ENCODE results near the gene AHCYL2. TPM values are rescaled to one million over a fixed set of nuclear protein-coding genes. Genes with fewer than 3 reads are reported as not detected.

Gene AHCYL2
- total and polyA plus RNA-seq, 2 donors (not counting 1 experiment from before 2014, with no cell fraction given): 8.8 to 26.2 TPM

DNA sequence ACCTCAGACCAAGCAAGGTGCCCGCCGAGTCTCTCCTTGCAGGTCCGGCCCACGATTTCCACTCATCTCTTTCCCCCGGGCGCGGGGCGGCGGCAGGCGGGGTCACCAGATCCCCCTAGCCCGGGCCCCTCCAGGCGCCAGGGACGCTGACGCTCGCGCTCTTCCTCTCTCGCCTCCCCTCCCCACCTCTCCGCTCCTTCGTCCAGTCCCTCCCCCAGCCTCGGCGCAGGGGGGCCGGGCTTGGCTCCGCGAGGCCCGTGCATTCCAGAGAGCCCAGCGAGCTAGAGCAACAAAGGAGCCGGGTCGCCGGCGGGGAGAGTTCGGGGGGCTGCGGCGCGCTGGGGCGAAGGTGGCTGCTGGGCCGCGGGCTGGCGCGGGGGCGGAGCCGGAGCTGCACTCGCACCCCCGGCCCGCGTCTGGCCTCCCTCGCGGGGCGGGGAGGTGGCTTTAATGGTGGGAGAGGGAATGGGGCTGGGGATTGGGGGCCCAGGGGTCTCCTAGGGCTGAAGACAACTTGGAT lies 36.4 kb upstream of the AHCYL2 start, which contains the start of gene SMO:
TSS of gene SMO (plus strand) at position 262 of the 520 bp plus-strand sequence. CDS start 519 bp downstream, outside the sequence.
- intact Hi-C loops (cut with micrococcal nuclease): no loop called here
- DNase-seq: peak; percentile 46
- no peaks in the 10 kb centered on the region for H3K9me3 Mint-ChIP-seq (ENCODE audit: insufficient read depth)
- no peaks in the 10 kb centered on the region for H3K9me3 ChIP-seq (ENCODE audit: control extremely low read depth in 1 of 3, control insufficient read depth in 2 of 3, insufficient read depth in 1 of 3, low read length in 2 of 3)
- peak within 1 kb of the TSS; percentile 70 for H3K9ac ChIP-seq (ENCODE audit: low read length)
- H4K20me1 ChIP-seq (ENCODE audit: control insufficient read depth, insufficient read depth, low read length, poor library complexity, severe bottlenecking): no peaks in the 10 kb centered on the region
- H3K4me1 Mint-ChIP-seq: peaks cover 22% of the 10 kb centered on the region
- WGBS (ENCODE audit: insufficient coverage): under 1% methylated on average over 39 of the region's 48 CpGs
- peak within 1 kb of the TSS; percentile 5 for H3K27ac Mint-ChIP-seq
- ATAC-seq (ENCODE audit: low read depth): peak; percentile 66
- H3K4me3 ChIP-seq (ENCODE audit: control extremely low read depth in 1 of 5, extremely low read depth in 1 of 5, insufficient read depth in 1 of 5, low read depth in 2 of 5, low read length in 4 of 5): peak within 1 kb of the TSS in 4 of 5 experiments; percentile 41 to 76 (median 57)
- TF ChIP-seq EZH2 (IDR thresholded peaks at IDR 0.05; ENCODE audit: borderline replicate concordance, insufficient read depth, low read depth, low read length, poor library complexity, severe bottlenecking): no peak
- TF ChIP-seq, protein P1, sequence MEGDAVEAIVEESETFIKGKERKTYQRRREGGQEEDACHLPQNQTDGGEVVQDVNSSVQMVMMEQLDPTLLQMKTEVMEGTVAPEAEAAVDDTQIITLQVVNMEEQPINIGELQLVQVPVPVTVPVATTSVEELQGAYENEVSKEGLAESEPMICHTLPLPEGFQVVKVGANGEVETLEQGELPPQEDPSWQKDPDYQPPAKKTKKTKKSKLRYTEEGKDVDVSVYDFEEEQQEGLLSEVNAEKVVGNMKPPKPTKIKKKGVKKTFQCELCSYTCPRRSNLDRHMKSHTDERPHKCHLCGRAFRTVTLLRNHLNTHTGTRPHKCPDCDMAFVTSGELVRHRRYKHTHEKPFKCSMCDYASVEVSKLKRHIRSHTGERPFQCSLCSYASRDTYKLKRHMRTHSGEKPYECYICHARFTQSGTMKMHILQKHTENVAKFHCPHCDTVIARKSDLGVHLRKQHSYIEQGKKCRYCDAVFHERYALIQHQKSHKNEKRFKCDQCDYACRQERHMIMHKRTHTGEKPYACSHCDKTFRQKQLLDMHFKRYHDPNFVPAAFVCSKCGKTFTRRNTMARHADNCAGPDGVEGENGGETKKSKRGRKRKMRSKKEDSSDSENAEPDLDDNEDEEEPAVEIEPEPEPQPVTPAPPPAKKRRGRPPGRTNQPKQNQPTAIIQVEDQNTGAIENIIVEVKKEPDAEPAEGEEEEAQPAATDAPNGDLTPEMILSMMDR (IDR thresholded peaks at IDR 0.05): no peak
- peaks cover 15 to 17% of the 10 kb centered on the region in 2 donors for H3K4me1 ChIP-seq (ENCODE audit: control insufficient read depth in 2 of 2, insufficient read depth in 2 of 2, low read length in 2 of 2)
- ChIA-PET CTCF (interaction anchor here (1.2 to 1.6 kb wide), 2 partner anchors 25 to 97 kb away, joined by 4 to 6 read pairs; no protein-coding TSS in a partner anchor), POLR2A (no interaction called here)
- H3K4me2 ChIP-seq (replicated peaks; ENCODE audit: low read depth, low read length, poor library complexity, severe bottlenecking): peak within 1 kb of the TSS; percentile 97
- peak within 1 kb of the TSS; percentile 86 for H2AFZ ChIP-seq (ENCODE audit: insufficient read depth, low read depth, low read length, poor library complexity, severe bottlenecking)
- peak within 1 kb of the TSS; percentile 85 for H3K4me3 Mint-ChIP-seq
- no peak within 1 kb of the TSS for H3K27ac ChIP-seq (ENCODE audit: low read length in 2 of 2)
- H3K27me3 ChIP-seq (replicated peaks in 1 of 4; ENCODE audit: control extremely low read depth in 1 of 4, control insufficient read depth in 3 of 4, insufficient read depth in 4 of 4, low read length in 3 of 4): peaks cover 0 to 36% (median 18%) of the 10 kb centered on the region in 4 experiments
- H3K27me3 Mint-ChIP-seq: peaks cover 33% of the 10 kb centered on the region
- no peaks in the 10 kb centered on the region for H3K36me3 ChIP-seq (replicated peaks in 1 of 2; ENCODE audit: control extremely low read depth in 1 of 2, control insufficient read depth in 1 of 2, extremely low read depth in 1 of 2, insufficient read depth in 2 of 2, low read length in 1 of 2)
- no peaks in the 10 kb centered on the region for H3K79me2 ChIP-seq (ENCODE audit: control insufficient read depth, insufficient read depth, low read length)

All from B cell (primary cell).